GM18868 (cell line): ENCODE results near the gene USP9X.
"Not testable (repeated sequence)": the region's sequence is repeated elsewhere in the genome, so short reads cannot be mapped to it uniquely, and the experiment has no call there.

Experiments used
- ATAC-seq: cut with Tn5 transposase; IDR thresholded peaks from one replicate; pipeline ENCODE4 v1.9.1; 2021; ENCODE audit warnings: mild to moderate bottlenecking, moderate library complexity; ENCODE audit not compliant: unreplicated experiment

USP9X gene, protein sequence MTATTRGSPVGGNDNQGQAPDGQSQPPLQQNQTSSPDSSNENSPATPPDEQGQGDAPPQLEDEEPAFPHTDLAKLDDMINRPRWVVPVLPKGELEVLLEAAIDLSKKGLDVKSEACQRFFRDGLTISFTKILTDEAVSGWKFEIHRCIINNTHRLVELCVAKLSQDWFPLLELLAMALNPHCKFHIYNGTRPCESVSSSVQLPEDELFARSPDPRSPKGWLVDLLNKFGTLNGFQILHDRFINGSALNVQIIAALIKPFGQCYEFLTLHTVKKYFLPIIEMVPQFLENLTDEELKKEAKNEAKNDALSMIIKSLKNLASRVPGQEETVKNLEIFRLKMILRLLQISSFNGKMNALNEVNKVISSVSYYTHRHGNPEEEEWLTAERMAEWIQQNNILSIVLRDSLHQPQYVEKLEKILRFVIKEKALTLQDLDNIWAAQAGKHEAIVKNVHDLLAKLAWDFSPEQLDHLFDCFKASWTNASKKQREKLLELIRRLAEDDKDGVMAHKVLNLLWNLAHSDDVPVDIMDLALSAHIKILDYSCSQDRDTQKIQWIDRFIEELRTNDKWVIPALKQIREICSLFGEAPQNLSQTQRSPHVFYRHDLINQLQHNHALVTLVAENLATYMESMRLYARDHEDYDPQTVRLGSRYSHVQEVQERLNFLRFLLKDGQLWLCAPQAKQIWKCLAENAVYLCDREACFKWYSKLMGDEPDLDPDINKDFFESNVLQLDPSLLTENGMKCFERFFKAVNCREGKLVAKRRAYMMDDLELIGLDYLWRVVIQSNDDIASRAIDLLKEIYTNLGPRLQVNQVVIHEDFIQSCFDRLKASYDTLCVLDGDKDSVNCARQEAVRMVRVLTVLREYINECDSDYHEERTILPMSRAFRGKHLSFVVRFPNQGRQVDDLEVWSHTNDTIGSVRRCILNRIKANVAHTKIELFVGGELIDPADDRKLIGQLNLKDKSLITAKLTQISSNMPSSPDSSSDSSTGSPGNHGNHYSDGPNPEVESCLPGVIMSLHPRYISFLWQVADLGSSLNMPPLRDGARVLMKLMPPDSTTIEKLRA (N-terminal part only)

DNA sequence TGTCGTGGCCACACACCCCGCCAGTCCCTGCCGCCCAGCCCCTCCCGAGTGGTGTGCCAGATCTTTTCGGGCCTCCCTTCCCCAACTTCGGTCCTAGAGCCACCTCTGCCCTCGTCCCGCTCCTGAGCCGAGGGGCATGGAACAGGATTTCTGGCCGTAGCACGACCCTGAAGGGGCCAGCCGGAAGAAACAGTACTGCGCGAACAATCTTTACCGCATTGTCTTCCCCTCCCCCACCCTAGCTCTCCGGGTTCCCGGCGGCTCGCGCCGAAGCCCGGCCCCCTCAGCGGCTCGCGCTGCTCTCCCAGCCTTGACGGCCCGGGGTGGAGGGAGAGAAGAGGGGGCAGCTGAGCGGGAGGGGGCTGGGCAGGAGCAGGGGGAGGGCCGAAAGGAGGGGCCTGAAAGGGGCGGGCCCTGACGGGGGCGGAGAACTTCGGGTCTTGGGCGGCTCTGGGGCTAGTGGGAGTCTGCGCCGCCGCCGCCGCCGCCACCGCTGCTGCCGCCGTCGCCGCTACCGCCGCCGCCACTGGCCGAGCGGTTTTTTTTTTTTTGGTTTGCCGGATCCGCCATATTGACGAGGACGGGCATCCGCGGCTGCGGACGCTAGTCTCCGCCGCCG is at the start of gene USP9X:
USP9X (plus strand) TSS at position 553 of the 619 bp plus-strand sequence. CDS start 38,184 bp downstream, outside the sequence.
- peak; percentile 61 for ATAC-seq

DNA sequence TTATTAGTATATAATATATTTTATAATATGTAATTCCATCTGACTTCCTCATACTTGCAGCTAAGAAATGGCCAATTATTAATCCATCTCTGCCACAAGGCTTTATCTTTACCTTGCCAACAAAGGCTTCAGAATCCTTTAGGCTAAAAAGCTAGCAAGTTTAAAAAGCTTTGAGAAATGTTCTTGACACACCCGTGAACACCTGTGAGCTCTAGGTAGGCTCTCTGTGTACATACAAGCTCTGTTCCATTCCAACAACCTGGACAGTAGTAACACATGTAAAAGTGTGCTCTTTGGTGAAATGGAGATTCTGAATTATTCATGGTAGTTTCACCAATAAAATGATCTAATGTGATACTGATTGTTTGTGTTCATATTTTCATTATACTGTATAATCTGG is 49.7 kb upstream of the USP9X start:
- ATAC-seq: no peak

DNA sequence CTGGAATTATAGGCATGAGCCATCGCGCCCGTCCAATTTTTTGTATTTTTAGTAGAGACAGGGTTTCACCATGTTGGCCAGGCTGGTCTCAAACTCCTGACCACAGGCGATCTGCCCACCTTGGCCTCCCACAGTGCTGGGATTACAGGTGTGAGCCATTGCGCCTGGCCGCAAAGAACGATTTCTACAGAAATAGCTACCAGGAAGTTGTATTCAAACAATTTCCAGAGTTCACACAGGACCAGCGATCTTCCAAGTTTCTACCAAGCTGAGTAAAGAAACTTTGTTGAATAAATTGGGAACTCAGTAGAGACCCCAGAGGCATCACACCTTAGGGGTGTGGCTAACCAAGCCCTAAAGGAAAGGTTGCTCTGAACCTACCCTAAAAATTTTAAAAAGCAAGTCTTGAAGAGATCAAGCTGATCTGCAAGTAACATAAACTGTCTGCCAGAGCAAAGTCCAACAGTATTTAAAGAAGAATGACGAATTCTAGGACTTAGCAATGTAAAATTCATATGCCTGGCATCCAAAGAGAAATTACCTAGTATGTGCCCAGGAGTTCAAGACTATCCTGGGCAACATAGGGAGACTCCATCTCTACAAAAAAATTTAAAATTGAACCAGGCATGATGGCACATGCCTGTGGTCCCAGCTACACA is 48.4 kb upstream of the USP9X start:
- no peak for ATAC-seq

DNA sequence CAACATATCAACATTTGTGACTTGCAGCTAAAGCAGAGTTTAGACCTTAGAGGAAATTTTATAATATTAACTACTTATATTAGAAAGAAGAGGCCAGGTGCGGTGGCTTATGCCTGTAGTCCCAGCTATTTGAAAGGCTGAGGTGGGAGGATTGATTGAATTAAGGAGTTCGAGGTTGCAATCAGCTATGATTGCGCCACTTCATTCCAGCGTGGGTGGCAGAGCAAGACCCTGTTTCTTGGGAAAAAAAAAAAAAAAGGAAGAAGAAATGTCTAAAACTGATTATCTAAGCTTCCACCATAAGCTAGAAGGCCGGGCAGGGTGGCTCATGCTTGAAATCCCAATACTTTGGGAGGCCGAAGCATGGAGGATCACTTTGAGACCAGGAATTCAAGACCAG is 42.0 kb upstream of the USP9X start:
- ATAC-seq: no peak

DNA sequence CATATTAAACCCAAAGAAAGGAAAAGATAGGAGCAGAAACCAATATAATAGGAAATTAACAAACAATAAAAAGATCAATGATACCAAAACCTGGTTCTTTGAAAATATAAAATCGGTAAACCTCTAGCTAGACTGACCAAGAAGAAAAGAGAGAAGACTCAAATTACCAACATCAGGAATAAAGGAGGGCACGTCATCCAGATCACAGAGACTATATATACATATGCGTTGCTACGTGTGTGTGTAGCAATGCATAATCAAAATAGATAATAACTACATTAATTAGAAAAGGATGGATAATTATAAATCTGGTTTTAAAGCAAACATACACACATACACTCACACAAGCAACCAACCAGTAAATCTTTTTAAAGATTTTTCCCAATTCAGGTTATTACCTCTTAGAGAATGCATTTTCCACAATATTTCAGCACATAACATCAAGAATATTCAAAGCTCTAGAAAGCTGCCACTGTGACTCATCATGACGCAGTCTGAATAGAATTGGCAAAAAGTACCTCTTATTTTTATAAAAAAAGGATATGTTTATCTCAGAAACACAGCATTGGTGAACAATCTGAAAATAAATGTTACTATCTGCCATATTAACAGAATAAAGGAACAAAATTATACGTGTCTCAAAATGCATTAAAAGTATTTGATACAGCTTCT is 41.4 kb upstream of the USP9X start:
- ATAC-seq: no peak

DNA sequence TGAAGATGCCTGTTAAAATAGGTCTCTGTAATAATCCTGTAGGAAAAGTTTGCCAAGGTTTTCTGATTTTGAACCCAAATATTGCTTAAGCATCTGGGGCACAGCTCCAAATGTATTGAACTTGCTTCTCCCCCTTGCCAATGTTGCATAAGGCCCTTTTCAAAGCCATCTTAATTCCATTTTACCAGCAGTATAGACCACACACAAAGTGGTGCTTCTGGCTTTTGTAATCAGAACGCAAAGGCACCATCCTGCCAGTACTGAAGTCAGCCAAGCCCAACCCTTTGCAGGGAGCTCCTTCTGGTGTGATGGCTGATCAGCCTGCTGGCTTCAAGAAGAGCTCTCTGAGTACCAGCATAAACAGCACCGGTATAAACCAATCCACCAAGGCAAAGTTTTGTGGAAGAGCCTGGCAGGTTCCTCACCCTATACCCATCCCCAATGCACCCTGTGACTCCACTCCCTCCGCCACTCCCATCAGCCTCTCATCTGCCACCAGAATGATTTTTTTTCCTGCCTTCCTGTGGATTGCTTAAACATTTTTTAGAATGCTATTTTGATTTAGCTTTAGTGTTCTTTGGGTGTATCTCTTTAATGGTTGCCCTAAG is 39.2 kb upstream of the USP9X start:
- ATAC-seq: no peak

DNA sequence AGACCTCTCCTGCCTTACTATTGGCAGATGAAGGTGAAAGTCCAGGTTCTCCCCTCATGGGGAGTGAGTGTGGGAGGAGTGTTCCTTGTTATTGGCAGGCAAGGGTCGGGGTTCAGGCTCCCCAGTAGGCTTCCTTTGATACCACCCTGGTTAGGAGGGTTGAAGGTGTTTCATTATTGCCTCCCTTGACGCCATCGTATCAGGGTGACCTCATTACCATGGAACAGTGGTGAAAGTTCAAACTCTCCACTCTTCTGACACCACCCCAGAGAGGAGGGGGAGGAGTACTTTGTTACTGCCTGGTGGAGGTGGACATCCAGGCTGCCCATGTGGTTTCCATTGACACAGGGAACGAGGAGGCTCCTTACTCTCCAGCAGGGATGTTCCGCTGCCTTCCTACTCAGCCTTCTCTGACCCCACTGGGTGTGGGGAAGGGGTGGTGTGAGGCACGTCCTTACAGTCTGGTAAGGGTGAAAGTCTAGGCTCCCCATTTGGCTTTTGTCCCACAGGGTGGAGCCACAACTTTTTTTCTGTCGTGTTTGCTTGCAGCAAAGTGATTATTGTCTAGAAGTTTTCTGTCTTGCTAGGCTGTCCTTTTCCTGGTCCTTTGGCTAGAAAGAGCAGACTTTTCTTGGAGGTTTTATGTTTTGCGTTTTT is 37.2 kb upstream of the USP9X start:
- ATAC-seq: no peak

DNA sequence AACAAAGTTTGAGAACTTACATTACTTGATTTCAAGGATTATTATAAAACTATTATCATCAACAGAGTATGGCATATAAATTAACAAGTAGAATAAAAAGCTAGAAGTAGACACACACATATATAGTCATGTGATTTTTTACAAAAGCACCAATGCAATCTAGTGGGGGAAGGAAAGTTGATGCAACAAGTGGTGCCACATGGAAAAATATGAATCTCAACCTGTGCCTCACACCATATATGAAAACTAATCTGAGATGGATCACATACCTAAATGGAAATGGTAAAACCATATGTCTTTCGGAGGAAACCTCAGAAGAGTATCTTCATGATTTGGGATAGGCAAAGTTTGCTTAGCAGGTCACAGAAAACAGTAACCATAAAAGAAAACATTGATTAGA is 34.9 kb upstream of the USP9X start:
- ATAC-seq: no peak

DNA sequence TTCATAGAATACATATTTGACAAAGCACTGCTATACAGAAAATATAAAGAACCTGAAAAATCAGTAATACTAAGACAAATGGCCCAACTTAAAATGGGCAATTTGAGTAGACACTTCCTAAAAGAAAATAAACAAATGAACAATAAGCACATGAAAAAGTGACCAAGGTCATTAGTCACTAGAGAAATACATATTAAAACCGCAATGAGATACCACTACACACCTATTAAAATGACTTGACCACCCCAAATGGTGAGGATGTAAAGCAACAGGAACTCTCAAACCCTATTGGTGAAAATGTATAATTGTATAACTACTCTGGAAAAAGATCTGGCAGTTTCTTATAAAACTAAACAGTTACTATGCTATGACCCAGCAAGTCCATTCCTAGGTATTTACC is 34.0 kb upstream of the USP9X start:
- no peak for ATAC-seq

DNA sequence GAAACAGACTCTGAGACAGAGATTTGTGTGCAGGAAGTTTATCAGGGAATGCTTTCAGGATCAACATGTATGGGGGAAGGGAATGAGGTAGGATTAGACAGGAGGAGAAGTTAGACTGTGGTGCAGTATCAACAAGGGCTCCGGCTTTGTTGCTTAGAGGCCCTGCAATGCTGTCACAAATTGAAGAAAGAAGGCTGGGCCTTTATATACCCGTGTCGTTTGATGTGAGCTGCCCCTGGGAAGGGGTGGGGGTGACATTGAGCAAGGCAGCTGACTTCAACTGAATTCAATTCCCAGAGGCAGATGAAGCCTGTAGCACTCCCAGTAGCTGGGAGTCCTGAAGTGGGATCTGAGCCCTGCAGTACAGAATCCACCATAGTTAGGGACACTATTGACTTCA is 29.5 kb upstream of the USP9X start:
- no peak for ATAC-seq

DNA sequence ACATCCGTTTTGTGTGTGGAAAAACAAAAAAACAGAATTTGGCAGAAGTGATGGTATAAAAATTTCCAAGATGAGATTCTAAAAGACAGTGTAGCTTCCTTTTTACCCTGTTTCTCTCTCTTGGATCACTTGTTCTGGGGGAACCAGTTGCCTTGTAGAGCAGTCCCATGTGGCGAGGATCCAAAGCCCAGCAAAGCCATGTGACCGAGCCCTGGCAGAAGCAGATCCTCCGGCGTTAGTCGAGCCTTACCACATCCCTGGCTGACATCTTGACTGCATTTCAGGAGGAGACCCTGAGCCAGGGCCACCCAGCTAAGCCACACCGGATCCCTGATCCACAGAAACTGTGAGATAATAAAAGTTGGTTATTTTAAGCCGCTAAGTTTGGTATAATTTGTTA is 22.0 kb upstream of the USP9X start:
- not testable (repeated sequence) for ATAC-seq

DNA sequence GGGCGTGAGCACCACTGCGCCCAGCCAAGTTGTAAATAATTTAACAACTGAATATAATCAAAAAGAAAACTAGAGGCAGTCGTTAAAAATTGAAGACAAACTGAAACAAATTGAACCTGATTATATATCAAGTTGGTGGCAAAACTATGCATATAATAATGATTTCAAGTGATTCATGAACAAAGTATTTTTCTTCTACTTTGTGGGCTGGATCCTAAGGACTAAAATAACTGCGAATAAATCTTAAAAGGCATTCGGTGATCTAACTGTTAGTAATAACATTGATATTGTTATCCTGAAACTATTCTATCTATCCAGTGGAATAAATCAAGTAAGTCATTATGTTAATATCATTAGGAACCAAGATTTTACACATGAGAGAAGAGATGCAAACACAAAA is 21.2 kb upstream of the USP9X start:
- no peak for ATAC-seq

DNA sequence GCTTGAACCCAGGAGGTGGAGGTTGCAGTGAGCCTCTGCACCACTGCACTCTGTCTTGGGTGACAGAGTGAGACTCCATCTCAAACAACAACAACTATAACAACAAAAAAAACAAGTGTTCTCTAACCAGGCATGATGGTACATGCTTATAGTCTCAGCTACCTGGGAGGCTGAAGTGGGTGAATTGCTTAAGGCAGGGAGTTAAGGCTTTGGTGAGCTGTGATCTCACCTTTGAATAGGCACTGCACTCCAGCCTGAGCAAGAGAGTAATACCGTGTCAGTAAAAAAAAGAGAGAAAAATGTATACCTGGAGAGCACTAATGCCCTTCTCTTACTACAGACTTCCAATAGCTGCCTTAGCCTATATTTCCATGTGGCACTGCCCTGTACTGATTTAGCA is 18.9 kb upstream of the USP9X start:
- no peak for ATAC-seq

DNA sequence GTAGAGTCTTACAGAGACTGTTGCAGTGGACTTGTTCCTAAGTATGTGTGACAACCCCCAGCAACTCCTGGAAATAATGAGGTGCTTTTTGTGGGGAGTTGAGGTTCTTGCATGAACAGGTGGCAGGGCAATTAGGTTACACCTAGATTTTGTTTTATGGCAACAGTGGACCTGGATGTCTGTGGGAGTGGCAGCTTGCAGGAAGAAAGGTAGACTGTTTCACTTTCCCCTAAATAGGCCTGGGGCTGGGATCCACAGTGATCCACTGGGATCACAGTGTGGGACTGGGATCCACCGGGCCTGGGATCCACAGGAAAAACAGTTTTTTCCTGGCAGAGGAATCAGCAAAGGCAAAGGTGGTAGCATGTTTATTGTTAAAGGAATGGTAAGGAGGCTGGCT is 18.3 kb upstream of the USP9X start:
- no peak for ATAC-seq

DNA sequence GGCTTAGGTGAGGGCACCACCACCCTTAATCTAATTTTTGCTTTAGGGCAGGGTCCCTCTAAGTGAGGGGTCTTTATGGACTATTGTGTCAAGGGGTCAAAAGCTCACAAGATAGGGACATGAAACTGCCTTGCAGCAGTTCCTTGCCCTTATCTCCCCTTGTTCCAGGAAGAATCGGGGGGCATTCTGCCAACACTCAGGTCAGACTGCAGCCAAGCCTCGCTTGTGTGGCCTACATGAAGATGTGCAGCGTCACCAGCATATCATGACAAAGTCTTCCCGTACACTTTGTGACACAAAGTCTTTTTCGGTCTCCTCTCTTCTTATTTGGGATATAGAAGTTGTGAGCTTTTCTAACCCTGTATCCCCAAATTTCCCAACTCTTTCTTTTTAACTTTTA is 17.5 kb upstream of the USP9X start:
- ATAC-seq: no peak

DNA sequence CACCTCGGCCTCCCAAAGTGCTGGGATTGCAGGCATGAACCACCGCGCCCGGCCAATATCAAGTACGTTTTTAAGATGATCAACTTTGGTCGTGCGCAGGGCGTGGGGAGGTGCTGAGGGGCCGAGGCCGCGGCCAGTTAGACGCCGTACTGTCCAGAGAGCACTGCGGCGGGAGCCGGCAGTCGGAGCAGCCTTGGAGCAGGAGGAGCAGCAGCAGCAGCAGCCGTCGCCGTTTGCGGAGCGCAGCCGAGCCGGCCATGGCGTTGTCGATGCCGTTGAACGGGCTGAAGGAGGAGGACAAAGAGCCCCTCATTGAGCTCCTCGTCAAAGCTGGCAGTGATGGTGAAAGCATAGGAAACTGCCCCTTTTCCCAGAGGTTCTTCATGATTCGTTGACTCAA is 8.5 kb upstream of the USP9X start:
- no peak for ATAC-seq

DNA sequence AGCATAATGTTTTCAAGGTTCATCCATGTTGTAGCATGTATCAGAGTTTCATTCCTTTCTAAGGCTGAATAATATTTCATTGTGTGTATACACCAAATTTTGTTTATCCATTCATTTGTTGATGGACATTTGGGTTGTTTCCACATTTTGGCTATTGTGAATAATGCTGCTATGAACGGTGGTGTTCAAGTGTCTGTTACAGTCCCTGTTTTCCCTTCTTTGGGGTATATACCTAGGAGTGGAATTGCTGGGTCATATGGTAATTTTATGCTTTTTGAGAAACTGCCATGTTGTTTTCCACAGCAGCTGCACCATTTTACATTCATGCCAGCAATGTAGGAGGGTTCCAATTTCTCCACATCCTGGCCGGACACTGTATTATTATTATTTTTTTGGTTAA is 3.4 kb upstream of the USP9X start:
- no peak for ATAC-seq

DNA sequence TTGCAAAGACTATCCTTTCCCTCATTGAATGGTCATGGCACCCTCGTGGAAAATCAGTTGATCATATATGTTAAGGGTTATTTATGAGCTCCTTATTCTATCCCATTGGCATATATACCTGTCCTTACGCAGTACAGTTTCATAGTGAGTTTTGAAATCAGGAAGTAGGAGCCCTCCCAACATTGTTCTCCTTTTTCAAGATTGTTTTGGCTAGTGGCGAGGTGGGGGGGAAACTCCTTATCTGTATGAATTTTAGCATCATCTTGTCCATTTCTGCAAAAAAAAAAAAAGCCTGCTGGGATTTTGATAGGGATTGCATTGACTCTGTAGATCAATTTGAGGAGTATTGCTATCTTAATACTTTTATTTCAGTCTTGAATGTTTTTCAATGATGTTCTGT is 2.5 kb upstream of the USP9X start:
- no peak for ATAC-seq
